Aorta (tissue), 5 donors: ENCODE measurements around the gene HS1BP3. TPM values are rescaled to one million over a fixed set of nuclear protein-coding genes. Genes with fewer than 3 reads are reported as not detected.

ENCODE experiments used
- ATAC-seq: fragments of 200-7000 bp; cut with Tn5 transposase; one replicate; pipeline ENCODE4 v1.9.1; 2022; ENCODE audit warnings: moderate library complexity; ENCODE audit not compliant: low FRiP score
- DNase-seq, 2 donors: peaks; one replicate each; pipeline ENCODE4 v3.0.0-alpha.2; 2020
- H3K27ac ChIP-seq, 2 donors: one replicate each; pipeline ENCODE4 v1.5.1; 2013; ENCODE audit warnings: low read length in 2 of 2, mild to moderate bottlenecking in 2 of 2, moderate library complexity in 2 of 2, control low read depth in 1 of 2, inconsistent platforms in 1 of 2, low read depth in 1 of 2
- H3K27me3 ChIP-seq, 2 donors: one replicate each; pipeline ENCODE4 v1.6.1; 2013; ENCODE audit warnings: control low read depth in 1 of 2, low read length in 1 of 2, mild to moderate bottlenecking in 1 of 2, moderate library complexity in 1 of 2; ENCODE audit not compliant: insufficient read depth in 2 of 2, control insufficient read depth in 1 of 2
- H3K36me3 ChIP-seq, 2 donors: one replicate each; pipeline ENCODE4 v1.6.1; 2013; ENCODE audit warnings: control low read depth in 1 of 2, low read length in 1 of 2, mild to moderate bottlenecking in 1 of 2; ENCODE audit not compliant: insufficient read depth in 2 of 2, control insufficient read depth in 1 of 2
- H3K4me1 ChIP-seq, 2 donors: one replicate each; pipeline ENCODE4 v1.6.1; 2013; ENCODE audit warnings: low read length in 2 of 2, control low read depth in 1 of 2, mild to moderate bottlenecking in 1 of 2, moderate library complexity in 1 of 2; ENCODE audit not compliant: insufficient read depth in 2 of 2, control insufficient read depth in 1 of 2
- H3K4me3 ChIP-seq, 2 donors: one replicate each; pipeline ENCODE4 v1.5.1; 2013; ENCODE audit warnings: low read length in 2 of 2, control low read depth in 1 of 2, mild to moderate bottlenecking in 1 of 2
- H3K9me3 ChIP-seq: one replicate; pipeline ENCODE4 v1.6.1; 2013; ENCODE audit warnings: mild to moderate bottlenecking, low read length; ENCODE audit not compliant: control insufficient read depth
- WGBS, 2 donors: extraction: QIAGEN DNeasy Blood & Tissue Kit; methylation state at CpG; one replicate each; pipeline ENCODE4 v1.1.7; 2013; 5-methylcytosine and 5-hydroxymethylcytosine counted together
- intact Hi-C, 2 donors: fragments of 100-400 bp; cut with DNase I; formaldehyde crosslinking; loops; one replicate each; pipeline versions ENCODE4 v1.14.2 to v1.15.0; 2022
- polyA plus RNA-seq, 2 donors: library from polyadenylated mRNA; stranded (reverse); fragments of 200-250 nt; gene quantifications; one replicate each; pipeline ENCODE4 v1.2.3, GENCODE V29; 2013
- total RNA-seq, 2 donors: library from RNA; stranded (reverse); fragmentation: NEBNext Ultra II Directional; extraction: Animal tissue kit (Norgen Biotek cat#: 25700); gene quantifications; one replicate each; pipeline ENCODE4 v1.2.1, GENCODE V29; 2021
- donor health status: healthy with polysubstance abuse.
- donor health status: Bipolar disorder and iron deficiency.
- donor health status: DM: no; HTN: no; CAD: no.
- donor health status: DM: no; HTN: no; CAD: no.
- donor health status: DM: yes; HTN: yes; CAD: no.

The HS1BP3 gene
- total and polyA plus RNA-seq, 4 donors = 27.5 to 42.3 (median 34.2) TPM

DNA sequence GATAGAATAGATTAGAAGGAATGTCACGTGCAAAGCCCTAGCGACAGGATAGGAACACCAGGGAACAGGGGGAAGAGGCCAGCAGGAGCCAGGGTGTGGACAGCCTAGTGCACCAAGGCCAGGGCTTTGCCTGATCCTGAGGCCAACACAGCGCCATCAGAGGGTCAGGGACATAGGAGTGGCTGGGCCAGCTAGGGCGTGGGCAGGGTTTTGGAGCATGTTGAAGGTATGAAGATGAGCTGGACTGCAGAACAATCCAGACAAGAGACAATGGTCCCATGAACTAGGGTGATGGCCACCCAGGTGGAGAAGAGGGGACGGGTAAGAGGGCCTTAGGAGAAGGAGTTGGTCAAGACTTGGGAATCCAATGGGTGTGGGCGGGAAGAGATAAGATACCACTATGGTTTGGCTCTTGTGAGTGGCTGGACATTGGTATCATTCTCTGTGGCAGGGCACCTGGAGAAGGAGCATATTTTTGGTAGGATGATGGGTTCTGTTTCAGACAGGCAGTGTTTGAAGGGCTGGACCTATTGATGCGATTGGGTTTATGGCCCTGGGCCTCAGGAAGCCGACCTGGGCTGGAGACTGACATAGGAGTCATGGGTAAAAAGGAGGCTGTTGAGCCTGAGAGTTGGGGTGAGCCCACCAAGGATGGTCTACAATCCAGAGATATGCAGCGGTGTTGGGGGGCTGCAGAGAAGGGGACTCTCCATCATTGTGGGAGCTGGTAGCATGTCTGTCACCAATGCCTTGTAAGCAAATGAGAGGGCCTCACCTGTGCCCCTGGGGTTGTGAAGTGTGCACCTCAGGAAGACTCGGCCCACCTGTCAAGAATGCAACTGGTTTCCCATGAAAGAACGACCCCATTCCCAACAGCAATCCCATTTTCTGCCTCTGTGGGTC lies 2.0 kb upstream of the HS1BP3 start:
- intact Hi-C loops = no loop called here
- ATAC-seq (no peak), DNase-seq (peak; percentile 26 to 59)
- Histone ChIP-seq H3K27ac (peak overlapping the region in 1 of 2 donors; percentile 18), H3K9me3 (no peaks in the 10 kb centered on the region), H3K4me3 (no peak overlapping the region), H3K4me1 (no peaks in the 10 kb centered on the region), H3K36me3 (no peaks in the 10 kb centered on the region), H3K27me3 (no peaks in the 10 kb centered on the region)
- WGBS, 2 donors = 88 to 89% methylated on average over 11 of the region's 11 CpGs

DNA sequence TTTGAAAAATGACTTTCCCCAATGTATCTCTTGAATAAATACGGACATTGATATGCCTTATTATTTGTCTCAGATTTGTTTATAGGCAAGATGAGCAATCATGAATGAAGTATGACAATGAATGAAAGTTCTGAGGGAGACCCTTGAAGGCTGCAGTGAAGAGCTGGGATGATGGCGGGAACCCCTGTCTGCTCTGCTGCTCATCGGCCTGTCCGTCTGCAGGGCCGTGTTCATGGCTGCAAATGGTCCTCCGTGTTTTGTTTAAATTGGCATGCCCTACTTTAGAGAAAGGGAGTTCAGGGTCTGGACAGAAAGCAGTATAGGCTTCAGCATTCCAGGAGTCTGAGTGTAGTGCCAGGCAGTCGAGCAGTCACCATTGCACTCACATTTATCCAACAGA lies 1.2 kb upstream of the HS1BP3 start:
- 27 to 30% methylated on average over 7 of the region's 7 CpGs for WGBS, 2 donors
- intact Hi-C loops = no loop called here
- ATAC-seq (no peak), DNase-seq (peak in 1 of 2 donors; percentile 61)
- Histone ChIP-seq H3K27ac (no peak overlapping the region), H3K4me3 (no peak overlapping the region), H3K27me3 (no peaks in the 10 kb centered on the region), H3K9me3 (no peaks in the 10 kb centered on the region), H3K4me1 (no peaks in the 10 kb centered on the region), H3K36me3 (no peaks in the 10 kb centered on the region)

DNA sequence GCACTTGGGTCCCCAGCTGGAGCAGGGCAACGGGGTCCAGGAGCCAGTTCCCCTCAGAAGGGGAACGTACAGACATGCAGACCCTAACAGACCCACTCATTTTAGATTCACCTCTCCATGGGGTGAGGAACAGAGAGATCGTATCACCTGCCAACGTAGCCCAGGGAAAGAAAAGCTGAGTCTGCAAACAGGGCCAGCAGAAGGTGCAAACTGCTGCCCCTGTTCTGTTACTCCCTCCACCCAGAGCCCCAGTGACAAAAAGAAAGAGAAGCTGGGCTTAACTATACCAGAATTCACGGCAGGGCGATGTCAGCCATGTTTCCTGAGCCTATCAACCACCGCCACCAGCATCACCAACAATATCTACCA lies 817 bp upstream of the HS1BP3 start:
- WGBS, 2 donors = 46 to 58% methylated on average over 7 of the region's 7 CpGs
- Histone ChIP-seq H3K36me3 (no peaks in the 10 kb centered on the region), H3K4me3 (no peak overlapping the region), H3K27ac (peak overlapping the region; percentile 14 to 96), H3K27me3 (no peaks in the 10 kb centered on the region), H3K9me3 (no peaks in the 10 kb centered on the region), H3K4me1 (no peaks in the 10 kb centered on the region)
- ATAC-seq (no peak), DNase-seq (peak in 1 of 2 donors; percentile 13)
- intact Hi-C loops = no loop called here

DNA sequence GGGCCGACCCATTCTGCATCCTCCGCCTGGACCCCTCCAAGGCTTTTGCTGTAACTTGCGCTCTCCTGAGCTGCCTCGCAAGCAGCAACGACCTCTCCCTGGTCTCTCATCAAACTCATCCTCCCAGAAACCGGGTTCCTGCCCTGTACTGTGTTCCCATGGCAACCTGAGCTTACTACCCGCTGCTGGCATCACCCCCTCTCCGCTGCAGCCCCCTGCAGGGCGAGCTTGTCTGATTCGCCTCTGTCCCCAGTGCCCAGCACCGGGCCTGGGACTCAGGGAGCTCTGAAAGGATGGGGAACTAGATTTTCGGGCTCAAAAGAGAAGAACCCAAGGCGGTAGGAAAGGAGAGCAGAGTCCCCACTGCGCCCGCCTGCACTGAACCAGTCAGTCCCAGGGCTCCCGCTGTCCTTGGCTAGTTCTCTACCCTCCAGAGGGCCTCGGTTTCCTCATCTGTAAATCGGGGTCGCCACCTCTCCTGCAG lies 463 bp downstream of the HS1BP3 start:
- peak overlapping the region; percentile 67 to 74 for H3K4me3 ChIP-seq
- no peaks in the 10 kb centered on the region for H3K4me1 ChIP-seq
- 6 to 7% methylated on average over 19 of the region's 19 CpGs for WGBS, 2 donors
- H3K36me3 ChIP-seq = peaks cover 0 to 3% of the 10 kb centered on the region in 2 donors
- no peaks in the 10 kb centered on the region for H3K9me3 ChIP-seq
- ATAC-seq (peak; percentile 42), DNase-seq (peak; percentile 65 to 75)
- H3K27ac ChIP-seq = peak overlapping the region; percentile 67 to 85
- no peaks in the 10 kb centered on the region for H3K27me3 ChIP-seq
- intact Hi-C loops = no loop called here

DNA sequence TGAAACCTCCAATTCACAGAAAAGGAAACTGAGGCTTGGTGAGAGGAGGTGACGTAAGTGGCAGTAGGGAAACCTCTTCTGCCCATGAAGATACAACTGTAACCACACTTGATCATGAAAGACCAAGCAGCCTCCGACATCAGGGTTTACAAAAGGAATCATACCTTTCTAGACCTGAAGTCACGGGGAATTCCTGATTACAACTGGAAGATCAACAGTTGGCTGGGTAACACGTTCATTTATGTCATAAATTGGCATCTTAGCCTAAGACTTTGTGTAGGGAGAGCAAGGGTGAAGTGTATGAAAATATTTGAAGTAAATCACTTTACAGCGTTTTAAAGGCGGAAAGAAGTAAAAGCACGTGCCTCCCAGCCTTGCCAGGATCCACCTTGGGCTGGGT lies 922 bp downstream of the HS1BP3 start:
- intact Hi-C loops = no loop called here
- Histone ChIP-seq H3K9me3 (no peaks in the 10 kb centered on the region), H3K4me1 (no peaks in the 10 kb centered on the region), H3K27ac (peak overlapping the region; percentile 67 to 85), H3K36me3 (peaks cover 0 to 3% of the 10 kb centered on the region in 2 donors), H3K27me3 (no peaks in the 10 kb centered on the region), H3K4me3 (peak overlapping the region; percentile 67 to 74)
- DNase-seq = no peak
- ATAC-seq = no peak
- 32% methylated on average over 7 of the region's 7 CpGs for WGBS, 2 donors

DNA sequence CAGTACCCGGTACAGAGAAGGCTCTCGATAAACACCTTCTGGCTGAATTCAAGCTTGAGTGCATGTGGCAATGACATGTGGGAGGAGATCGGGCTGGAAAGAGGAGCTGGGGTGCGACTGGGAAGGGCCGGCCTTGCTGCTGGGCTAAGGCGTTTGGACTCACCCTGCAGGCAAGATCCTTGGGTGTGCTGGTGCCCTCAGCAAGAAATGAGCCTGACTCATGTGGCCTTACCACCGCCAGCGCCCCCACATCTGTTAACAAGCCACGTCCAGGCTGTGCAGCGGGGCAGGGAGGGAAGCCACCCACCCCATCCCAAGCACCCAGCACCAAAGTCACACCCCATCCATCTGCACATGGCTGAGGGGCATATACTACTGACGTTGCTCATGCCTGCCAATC lies 1.3 kb downstream of the HS1BP3 start:
- Histone ChIP-seq H3K9me3 (no peaks in the 10 kb centered on the region), H3K27ac (peak overlapping the region in 1 of 2 donors; percentile 6), H3K4me3 (no peak overlapping the region), H3K36me3 (peaks cover 0 to 3% of the 10 kb centered on the region in 2 donors), H3K4me1 (no peaks in the 10 kb centered on the region), H3K27me3 (no peaks in the 10 kb centered on the region)
- WGBS, 2 donors = 58 to 66% methylated on average over 11 of the region's 11 CpGs
- ATAC-seq (no peak), DNase-seq (peak; percentile 54 to 71)
- intact Hi-C loops = no loop called here

DNA sequence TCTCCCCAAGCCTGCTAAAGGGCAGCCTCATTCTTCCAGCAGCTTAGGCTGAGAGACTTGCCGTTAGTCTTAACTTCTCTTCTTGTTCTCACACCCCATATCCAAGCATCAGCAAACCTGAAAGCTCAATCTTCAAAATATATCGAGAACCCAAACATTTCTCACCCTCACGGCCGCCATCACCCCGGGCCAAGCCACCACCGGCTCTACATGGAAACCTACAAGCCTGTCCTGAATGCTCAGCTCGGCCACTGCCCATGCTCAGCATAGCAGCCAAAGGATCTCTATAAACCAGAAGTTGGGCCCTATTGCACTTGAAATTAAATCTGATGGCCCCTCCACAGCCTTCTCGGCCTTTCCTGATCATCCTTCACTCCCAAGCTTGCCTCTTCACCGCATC lies 2.1 kb downstream of the HS1BP3 start:
- no peaks in the 10 kb centered on the region for H3K9me3 ChIP-seq
- intact Hi-C loops = no loop called here
- DNase-seq = peak; percentile 34 to 59
- WGBS, 2 donors = 92 to 94% methylated on average over 9 of the region's 9 CpGs
- H3K27me3 ChIP-seq = no peaks in the 10 kb centered on the region
- no peak overlapping the region for H3K27ac ChIP-seq
- peaks cover 0 to 3% of the 10 kb centered on the region in 2 donors for H3K36me3 ChIP-seq
- no peak overlapping the region for H3K4me3 ChIP-seq
- ATAC-seq = no peak
- H3K4me1 ChIP-seq = no peaks in the 10 kb centered on the region

GRCh38 chr2:20648206-20648605 lies 2.7 kb downstream of the HS1BP3 start:
- peak in 1 of 2 donors; percentile 33 for DNase-seq
- Histone ChIP-seq H3K27ac (peak overlapping the region in 1 of 2 donors; percentile 11), H3K4me1 (no peaks in the 10 kb centered on the region), H3K9me3 (no peaks in the 10 kb centered on the region), H3K36me3 (peaks cover 0 to 3% of the 10 kb centered on the region in 2 donors), H3K27me3 (no peaks in the 10 kb centered on the region), H3K4me3 (no peak overlapping the region)
- intact Hi-C loops = no loop called here
- ATAC-seq = no peak
- WGBS, 2 donors = 88 to 90% methylated on average over 4 of the region's 4 CpGs

DNA sequence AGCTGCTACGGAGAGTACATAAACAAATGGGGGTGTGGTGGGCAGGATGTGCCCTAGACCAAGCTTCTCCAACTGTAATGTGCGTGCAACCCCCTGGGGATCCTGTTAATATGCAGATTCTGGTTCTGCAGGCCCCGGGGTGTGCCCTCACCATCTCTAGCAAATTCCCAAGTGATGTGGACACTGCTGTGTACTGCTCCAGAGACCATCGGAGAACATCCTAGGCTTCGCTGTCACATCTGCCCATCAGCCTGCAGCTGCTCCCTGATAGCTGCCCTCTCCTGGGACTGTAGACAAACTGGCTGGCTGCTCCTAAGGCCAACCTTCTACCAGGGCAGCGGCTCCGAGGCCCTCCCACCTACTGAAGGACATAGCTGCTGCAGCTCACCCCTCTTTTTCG lies 3.2 kb downstream of the HS1BP3 start:
- Histone ChIP-seq H3K4me3 (no peak overlapping the region), H3K36me3 (peaks cover 0 to 3% of the 10 kb centered on the region in 2 donors), H3K4me1 (no peaks in the 10 kb centered on the region), H3K27ac (peak overlapping the region in 1 of 2 donors; percentile 14), H3K27me3 (no peaks in the 10 kb centered on the region), H3K9me3 (no peaks in the 10 kb centered on the region)
- intact Hi-C loops = no loop called here
- 82 to 85% methylated on average over 8 of the region's 8 CpGs for WGBS, 2 donors
- DNase-seq (peak in 1 of 2 donors; percentile 66), ATAC-seq (no peak)
